Activated T-cell treated with anti-CD3 and anti-CD28 coated beads, Interleukin-2, amount 50 U/mL, for 24 hours (primary cell): ENCODE data around the gene USP38.
"Not testable (repeated sequence)": the region's sequence is repeated elsewhere in the genome, so short reads cannot be mapped to it uniquely, and the experiment has no call there.

Experiments
- DNase-seq: peaks from one replicate; pipeline ENCODE4 v3.0.0-alpha.2; 2020
- H3K27ac Mint-ChIP-seq: 2 replicates; pipeline ENCODE4 v1.8.0; 2020; ENCODE audit warnings: mild to moderate bottlenecking, mixed read lengths
- H3K27me3 Mint-ChIP-seq: 2 replicates; pipeline ENCODE4 v1.8.0; 2020; ENCODE audit warnings: mixed read lengths
- H3K36me3 Mint-ChIP-seq: 2 replicates; pipeline ENCODE4 v1.8.0; 2020; ENCODE audit warnings: low read depth, mixed read lengths
- H3K4me1 Mint-ChIP-seq: 2 replicates; pipeline ENCODE4 v1.8.0; 2020; ENCODE audit warnings: low read depth, mixed read lengths
- H3K4me3 Mint-ChIP-seq: 2 replicates; pipeline ENCODE4 v1.8.0; 2020; ENCODE audit warnings: mild to moderate bottlenecking, moderate library complexity, mixed read lengths
- H3K9me3 Mint-ChIP-seq: 2 replicates; pipeline ENCODE4 v1.8.0; 2020; ENCODE audit warnings: mixed read lengths

The USP38 gene

DNA sequence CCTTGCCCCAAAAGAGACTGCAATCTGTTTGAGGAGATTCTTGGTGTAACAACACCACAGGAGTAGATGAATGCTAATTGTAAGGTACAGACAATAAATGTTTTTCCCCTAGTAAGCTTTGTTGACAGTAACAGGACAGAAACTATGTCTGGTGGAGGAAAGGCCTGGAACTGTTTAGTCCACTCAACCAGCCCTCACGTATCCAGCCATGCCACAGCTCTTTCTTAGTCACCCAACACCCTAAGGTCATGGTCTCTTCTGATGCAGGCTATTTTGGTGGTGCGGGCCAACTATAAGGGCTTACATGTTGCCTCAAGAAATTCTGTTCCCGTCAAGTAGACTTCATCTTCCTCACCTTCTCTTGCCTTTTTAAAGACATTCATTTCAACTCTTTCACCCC, 76.0 kb downstream of the USP38 start:
- peaks cover 2% of the 10 kb centered on the region for H3K4me1 Mint-ChIP-seq
- H3K9me3 Mint-ChIP-seq = no peaks in the 10 kb centered on the region
- no peak overlapping the region for H3K4me3 Mint-ChIP-seq
- H3K36me3 Mint-ChIP-seq = no peaks in the 10 kb centered on the region
- no peak overlapping the region for H3K27ac Mint-ChIP-seq
- DNase-seq = no peak
- peaks cover 6% of the 10 kb centered on the region for H3K27me3 Mint-ChIP-seq

DNA sequence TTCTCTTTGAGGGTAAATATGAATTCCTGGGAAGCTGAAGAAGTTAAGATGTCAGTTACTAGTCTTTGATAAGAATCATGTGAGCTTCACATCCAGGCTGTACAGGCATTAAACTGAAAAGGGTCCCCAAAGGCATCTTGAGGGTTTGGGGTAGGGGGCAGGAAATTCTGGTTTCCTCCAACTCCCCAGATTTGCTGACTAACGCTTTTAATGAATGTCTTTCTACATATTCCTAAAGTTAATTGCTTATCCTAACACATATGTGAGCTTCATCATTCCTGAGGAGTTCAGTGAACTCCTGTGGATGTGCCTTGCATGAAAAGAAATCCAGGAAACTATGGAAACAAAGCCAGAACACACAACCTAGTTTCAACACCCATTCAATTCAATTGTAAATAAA, 78.1 kb downstream of the USP38 start:
- Mint-ChIP-seq H3K9me3 (peaks cover 13% of the 10 kb centered on the region), H3K36me3 (no peaks in the 10 kb centered on the region), H3K27ac (no peak overlapping the region), H3K27me3 (peaks cover 6% of the 10 kb centered on the region), H3K4me1 (no peaks in the 10 kb centered on the region), H3K4me3 (no peak overlapping the region)
- DNase-seq = no peak

DNA sequence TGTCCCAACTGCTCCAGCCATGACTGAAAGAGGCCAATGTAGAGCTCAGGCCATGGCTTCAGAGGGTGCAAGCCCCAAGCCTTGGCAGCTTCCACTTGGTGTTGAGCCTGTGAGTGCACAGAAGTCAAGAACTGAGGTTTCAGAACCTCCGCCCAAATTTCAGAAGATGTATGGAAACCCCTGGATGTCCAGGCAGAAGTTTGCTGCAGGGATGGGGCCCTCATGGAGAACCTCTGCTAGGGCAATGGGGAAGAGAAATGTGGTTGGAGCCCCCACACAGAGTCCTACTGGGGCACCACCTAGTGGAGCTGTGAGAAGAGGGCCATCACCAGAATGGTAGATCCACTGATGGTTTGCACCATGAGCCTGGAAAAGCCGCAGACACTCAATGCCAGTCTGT, 83.0 kb downstream of the USP38 start:
- H3K9me3 Mint-ChIP-seq = peaks cover 30% of the 10 kb centered on the region
- H3K36me3 Mint-ChIP-seq, H3K4me1 Mint-ChIP-seq, DNase-seq, H3K27ac Mint-ChIP-seq, H3K4me3 Mint-ChIP-seq, H3K27me3 Mint-ChIP-seq: not testable (repeated sequence)

DNA sequence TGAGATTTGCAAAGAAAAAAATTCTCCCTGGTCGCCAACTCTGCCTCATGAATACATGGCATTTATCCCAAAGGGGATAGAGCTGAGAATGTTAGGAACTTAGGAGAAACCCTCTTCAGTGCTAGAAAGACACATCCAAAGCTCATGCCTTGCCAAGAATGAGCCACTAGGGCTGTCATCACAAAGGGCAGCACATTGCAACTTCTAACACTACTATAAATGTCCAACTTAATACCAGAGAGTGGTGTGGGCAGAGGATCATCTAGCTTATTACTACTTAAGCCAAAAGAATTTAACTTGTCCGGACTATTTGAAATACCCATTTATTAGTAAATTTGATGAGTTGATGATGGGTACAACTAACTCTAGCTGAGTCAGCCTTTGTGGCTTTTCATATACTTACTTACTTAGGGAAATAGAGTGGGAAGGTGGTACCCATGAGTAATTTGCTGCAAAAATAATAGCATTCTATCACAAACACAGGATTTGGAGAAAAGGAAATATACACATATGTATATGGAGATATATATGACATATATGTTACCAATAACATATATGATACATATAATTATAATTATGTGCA, 85.6 kb downstream of the USP38 start:
- H3K27ac Mint-ChIP-seq = no peak overlapping the region
- H3K9me3 Mint-ChIP-seq = peaks cover 30% of the 10 kb centered on the region
- DNase-seq = no peak
- H3K4me3 Mint-ChIP-seq = no peak overlapping the region
- H3K36me3 Mint-ChIP-seq = no peaks in the 10 kb centered on the region
- H3K27me3 Mint-ChIP-seq = peaks cover 8% of the 10 kb centered on the region
- no peaks in the 10 kb centered on the region for H3K4me1 Mint-ChIP-seq
